ENCODE measurements around the gene YAP1.

Gene YAP1

DNA sequence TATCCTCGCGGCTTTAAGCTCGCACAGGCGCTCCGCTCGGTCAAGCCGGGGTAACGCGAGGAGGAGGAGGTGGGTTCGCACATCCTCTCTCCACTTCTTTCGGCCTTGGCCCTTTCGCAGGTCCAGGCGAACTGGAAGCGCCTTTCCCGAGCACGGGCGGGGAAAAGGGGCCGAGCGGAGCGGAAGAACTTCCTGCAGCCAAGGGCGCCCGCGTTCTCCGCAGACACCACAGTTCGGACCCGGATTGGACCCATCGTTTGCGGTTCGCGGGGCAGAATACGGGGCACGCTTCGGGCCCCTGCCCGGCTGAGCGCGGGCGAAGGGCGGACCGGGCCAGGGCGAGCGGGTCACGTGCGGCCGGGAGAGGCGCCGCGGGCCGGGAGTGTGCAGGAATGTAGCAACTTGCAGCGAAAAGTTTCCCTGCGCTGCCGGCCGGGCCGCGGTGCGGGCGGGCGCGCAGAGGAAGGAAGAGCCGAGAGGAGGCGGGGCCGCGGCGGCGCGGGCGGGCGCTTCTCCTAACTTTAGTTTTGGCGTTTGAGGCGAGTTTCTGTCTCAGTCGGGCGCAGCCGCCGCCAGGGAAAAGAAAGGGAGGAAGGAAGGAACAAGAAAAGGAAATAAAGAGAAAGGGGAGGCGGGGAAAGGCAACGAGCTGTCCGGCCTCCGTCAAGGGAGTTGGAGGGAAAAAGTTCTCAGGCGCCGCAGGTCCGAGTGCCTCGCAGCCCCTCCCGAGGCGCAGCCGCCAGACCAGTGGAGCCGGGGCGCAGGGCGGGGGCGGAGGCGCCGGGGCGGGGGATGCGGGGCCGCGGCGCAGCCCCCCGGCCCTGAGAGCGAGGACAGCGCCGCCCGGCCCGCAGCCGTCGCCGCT is at the start of gene YAP1:
YAP1 (plus strand) TSS at position 552 of the 865 bp plus-strand sequence. CDS start 402 bp downstream, outside the sequence.
- DNase-seq = no peak

DNA sequence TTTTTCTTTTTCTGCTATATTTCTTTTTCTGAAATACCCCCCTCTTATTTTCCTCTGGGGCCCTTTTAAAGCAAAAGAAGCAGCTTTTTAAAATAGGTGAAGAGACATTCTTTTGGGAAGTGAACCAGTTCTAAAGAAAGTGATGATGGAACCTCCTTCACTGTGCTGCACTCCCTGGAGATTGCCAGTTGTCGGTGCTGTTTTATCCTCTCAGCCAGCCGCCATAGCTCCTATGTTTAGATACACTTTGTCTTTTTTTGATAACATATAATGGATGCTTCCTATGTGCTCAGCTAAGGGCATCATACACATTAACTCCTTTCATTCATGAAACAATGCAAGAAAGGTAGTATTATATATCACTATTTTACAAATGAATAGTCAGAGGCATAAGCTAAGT is 49.0 kb upstream of the YAP1 start:
- no peak for DNase-seq

DNA sequence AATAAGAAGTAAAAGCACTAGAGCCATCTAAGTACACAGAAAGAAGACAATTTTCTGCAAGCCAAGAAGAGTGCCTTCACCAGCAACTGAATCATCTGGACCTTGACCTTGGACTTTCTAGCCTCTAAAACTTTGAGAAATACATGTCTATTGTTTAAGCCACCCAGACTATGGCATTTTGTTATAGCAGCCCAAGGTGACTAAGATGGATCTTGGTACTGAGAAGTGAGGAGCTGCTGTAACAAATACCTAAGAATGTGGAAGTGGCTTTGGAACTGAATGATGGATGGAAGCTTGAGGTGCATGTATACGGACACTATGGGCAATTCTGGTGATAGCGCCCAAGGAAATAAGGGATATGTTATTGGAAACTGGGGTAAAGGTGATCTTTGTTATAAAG is 48.1 kb upstream of the YAP1 start:
- DNase-seq = no peak

DNA sequence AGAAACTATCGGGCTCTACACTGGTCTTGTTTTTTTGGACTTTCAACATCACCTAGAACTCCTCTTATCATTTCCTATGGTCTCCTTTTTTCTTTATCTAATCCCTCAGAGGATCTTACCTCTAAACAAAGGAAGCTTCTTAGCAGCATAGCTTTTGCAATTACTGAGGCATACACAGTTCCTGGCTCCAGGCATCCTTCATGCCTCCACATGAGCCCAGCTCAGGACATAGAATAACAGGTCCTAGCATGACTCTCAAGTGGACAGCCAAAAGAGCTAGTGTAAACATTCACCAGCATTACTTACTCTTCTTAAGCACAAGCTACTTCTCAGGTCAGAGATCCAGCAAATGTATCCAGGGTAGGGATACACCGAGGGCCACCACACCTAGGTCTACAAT is 45.9 kb upstream of the YAP1 start:
- DNase-seq = no peak

DNA sequence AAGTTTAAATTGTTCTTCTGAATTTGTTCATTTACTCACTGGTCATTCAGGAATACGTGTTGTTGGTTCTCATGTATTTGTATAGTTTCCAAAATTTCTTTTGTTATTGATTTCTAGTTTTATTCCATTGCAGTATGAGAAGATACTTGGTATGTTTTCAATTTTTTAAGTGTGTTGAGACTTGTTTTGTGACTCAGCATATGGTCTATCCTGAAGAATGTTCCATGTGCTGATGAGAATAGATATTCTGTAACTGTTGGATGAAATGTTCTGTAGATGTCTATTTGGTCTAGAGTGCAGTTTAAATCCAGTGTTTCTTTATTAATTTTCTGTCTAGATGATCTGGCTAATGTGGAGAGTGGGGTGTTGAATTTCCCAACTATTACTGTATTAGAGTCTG is 39.5 kb upstream of the YAP1 start:
- no peak for DNase-seq

DNA sequence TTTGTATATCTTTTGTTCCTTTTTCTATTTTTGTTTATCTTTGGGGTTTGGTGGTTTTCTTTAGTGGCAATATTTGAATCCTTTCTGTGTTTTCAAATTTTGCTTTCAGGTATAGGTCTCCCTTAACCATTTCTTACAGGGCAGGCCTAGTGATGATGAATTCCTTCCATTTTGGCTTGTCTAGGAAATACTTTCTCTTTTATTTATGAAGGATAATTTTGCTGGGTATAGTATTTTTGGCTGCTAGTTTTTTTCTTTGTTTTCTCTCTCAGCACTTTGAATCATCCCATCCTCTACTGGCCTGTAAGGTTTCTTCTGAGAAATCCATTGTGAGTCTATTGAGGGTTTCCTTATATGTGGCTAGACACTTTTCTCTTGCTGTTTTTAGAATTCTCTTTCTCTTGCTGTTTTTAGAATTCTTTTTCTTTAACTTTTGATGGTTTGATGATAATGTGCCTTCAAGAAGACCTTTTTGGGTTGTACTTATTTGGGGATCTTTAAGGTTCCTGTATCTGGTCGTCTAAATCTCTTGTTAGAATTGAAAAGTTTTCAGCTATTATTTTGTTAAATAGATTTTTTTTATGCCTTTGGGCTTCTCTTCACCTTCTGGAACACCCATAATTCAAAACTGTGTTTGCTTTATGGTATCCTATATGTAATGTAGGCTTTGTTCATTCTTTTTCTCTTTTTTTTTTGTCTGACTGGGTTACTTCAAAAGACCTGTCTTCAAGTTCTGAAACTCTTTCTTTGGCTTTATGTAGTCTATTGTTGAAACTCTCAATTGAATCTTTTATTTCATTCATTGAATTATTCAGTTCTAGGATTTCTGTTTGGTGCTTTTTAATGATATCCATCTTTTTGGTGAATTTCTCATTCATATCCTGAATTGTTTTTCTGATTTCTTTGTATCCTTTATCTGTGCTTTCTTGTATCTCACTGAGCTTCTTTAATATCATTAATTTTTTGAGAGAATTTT is 38.5 kb upstream of the YAP1 start:
- no peak for DNase-seq

DNA sequence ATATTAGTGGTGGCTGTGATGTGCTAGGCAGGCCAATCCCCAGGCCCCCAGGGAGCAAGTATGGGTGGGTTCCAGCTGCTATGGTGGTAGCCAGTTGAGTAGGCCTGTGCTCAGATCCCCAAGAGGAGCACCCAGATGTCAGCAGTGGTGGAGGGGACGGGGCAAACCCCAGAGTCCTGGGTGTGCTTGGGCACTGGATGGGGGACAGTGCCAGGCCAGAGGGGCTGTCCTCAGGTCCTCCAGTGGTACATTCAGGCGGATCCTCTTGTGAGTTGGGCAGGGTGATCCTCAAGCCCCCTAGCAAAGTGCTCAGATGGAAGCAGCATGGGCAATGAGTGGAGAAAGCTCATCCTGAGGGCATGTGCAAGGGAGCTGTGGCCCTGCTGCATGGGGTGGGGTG is 37.0 kb upstream of the YAP1 start:
- DNase-seq = no peak

DNA sequence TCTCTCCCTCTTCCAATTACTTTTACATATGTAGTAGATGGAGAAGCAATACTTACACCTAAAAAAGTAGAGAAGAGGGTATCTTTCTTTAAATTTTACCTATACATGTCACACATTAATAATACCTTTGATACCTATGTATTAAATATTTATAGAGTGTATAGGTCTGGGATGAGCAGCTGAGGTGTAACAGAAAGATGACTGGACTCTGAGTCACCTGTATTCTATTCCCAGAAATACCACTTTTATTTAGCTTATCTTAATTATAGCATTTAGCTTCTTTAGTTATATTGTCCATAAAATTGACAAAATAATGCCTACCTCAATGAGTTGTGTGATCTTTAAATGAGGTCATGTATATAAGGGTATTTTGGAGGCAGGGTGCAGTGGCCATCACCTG is 30.6 kb upstream of the YAP1 start:
- DNase-seq = no peak

DNA sequence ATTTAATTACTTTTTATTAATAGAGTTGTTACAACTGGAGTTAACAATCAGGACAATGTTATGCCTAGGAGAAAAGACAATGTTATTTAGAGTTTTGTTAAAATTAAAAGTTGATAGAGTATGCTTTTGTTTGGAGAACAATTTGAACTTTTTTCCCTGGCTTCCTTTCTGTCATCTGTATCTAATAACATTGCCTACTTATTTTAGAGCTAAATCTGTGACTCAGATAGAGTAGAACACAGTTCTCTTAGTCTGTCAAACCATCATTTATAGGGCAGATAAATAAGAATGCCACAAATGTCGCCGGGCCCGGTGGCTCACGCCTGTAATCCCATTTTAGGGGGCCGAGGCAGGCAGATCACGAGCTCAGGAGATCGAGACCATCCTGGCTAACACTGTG is 28.9 kb upstream of the YAP1 start:
- no peak for DNase-seq

DNA sequence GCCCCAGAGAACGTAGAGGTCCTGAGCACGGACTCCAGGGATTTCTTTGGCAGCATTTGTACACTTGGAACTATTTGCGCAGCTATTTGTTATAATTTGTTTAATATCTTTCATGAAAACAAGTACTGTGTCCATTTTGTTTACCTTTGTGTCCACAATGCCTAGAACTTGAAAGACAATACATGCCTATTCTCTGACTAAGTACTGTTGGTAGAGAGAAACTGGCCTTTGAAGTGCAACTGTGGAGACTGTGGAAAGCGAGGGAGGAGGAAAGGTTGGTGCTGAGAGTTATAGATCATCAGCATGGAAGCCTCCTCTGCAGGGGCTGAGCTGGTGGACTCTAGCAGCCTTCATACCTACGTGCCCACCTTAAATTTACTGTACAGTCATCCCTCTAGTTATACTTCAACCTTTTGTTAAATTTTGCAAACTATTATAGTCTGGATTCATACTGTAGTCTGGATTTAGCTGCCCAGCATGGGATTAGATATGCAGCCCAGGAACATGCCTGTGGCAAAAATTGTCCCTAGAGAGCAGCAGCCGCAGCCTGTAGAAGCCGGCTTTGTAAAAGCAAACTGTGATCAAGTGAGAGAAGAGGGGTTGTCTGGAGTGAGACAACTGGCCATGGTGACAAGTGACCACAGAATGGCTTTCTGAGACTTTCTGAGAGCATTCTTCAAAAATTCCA is 24.2 kb upstream of the YAP1 start:
- no peak for DNase-seq

DNA sequence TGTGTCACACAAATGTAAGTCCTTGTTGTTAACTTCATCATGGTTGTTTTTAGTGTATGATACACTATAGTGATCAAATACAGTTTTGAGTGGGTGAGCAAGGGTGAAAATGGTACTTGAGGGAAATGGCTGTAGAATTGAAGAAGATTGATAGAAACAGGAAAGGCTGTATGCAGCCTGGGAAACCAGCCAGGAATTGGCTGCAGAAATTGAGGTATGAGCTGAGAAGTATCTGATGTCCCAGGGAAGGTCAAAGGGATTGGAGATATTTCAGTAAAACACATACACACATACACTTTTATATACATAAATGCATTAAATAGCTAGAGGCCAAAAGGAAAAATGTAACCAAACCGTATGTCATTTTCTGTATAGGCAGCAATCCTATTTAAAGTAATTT is 13.1 kb upstream of the YAP1 start:
- DNase-seq = no peak

DNA sequence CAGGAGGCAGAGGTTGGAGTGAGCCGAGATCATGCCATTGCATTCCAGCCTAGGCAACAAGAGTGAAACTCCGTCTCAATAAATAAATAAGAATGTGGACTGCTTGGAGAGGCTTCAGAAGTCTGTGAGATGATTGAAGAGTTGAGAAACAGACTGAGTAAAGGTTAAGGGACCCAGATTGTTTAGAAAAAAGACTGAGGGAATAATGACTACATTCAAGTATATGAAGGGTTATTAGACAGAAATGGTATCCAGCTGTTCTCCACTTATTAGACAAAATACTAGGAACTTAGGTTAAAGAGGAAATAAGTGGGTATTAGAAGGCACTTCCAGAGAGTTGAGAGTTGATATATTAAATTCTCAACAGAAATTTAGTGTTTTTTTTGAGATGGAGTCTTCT is 10.5 kb upstream of the YAP1 start:
- no peak for DNase-seq

DNA sequence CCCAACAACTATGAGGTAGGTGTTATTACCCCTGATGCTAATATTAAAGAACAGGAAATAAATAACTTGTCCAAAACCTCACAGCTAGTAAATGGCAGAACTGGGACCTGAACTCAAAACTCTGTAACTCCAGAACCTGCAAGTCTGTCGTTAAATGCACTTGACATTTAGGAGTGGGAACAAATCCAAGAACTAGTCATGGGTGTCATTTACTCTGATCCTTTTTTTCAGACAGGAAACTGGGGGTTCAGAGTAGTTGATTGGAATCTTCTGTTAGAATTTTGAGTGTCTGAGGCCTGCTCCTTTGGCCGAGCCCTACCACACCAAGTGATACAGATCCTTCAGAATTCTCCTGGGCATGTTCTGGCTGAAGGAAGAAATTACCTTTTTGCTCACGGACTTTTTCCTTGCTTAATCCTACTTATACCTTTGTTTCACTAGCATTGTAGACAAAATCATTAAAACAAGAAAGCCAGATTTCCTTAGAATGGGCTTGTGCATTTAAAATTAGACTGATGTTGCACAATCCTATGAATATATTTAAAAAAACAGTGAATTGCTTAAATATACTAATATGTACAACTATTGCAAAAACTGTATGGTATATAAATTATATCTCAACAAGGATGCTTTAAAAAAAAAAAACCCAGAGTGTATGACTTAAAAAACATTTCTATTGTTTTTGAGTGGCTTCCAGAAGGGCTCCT is 1.4 kb upstream of the YAP1 start:
- no peak for DNase-seq

DNA sequence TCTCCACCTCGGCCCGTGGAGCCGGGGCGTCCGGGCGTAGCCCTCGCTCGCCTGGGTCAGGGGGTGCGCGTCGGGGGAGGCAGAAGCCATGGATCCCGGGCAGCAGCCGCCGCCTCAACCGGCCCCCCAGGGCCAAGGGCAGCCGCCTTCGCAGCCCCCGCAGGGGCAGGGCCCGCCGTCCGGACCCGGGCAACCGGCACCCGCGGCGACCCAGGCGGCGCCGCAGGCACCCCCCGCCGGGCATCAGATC is 439 bp downstream of the YAP1 start:
- no peak for DNase-seq

DNA sequence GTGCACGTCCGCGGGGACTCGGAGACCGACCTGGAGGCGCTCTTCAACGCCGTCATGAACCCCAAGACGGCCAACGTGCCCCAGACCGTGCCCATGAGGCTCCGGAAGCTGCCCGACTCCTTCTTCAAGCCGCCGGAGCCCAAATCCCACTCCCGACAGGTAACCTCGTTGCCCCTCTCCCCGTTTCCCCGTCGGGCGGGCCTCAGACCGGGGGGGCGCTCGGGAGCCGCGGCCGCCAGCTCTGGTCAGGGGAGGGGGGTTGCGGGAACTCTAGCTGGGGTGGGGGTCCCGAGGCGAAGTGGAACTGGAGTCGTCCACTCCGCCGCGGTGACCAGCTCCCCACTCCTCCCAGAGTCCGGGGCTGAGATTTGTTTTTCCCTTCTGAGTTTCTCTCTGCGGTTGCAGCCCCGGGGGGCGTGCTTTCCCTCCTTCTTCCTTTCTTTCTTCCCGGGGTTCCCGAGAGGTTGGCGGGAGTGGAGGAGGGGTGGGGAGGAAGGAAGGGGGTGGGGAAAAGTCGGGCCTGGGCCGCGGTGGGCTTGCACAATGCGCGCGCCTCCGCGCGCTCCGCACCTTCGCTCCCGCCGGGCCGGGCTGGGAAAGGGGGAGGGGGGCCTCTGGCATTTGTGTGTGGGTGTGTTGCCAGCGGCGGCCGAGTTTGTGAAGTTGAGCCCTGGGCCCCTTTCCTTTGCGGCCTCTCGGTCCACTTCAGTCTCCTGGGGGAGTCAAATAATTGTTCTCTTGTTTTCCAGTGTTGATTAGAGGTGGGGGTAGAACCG is 952 bp downstream of the YAP1 start:
- DNase-seq = no peak

DNA sequence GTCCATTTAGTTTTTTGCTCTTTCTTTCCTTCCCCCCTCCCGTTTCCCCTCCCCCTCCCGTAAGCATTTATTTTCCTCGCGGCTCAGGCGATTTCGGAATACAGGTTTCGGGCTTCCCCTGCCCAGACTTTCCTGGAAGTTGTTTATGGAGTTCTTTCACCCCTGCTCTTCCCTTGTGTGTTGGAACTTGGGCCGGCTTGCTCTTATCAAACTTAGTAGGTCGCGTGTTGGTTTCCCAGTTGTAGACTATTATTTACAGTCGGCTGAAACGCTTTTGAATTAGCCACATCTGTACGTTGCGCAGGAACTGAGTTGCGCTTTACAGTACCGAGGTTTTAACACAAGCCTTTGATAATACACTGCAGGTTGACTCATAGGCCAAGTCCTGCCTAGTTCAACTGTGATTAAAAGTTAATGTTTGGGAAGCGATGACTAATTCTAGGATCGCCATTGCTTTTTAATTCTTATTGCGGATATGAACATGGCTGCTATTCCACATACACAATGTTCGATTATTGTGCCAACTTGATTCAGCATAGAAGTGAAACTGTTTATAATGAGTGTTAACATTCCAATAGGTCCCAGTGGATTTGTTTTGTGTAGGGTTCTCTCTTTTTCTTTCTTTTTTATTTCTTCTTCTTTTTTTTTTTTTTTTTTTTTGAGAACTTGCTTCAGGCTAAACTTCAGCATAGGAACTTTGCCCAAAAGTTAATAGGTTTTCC is 1.7 kb downstream of the YAP1 start:
- no peak for DNase-seq

DNA sequence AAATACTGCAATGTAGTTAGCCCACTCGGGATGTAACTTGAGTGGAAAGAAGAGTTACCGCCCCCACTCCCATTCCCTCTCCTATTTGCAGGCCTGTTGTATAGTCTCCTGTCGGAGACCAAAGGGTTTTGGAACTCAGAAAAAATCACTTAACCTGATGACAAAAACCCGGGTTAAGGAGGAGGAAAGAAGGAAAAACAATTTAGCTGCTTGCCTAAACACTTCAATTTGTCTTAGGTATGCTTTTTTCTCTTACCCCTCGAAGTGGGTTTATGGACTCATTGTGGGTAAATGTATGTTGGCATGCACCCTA is 2.2 kb downstream of the YAP1 start:
- no peak for DNase-seq

DNA sequence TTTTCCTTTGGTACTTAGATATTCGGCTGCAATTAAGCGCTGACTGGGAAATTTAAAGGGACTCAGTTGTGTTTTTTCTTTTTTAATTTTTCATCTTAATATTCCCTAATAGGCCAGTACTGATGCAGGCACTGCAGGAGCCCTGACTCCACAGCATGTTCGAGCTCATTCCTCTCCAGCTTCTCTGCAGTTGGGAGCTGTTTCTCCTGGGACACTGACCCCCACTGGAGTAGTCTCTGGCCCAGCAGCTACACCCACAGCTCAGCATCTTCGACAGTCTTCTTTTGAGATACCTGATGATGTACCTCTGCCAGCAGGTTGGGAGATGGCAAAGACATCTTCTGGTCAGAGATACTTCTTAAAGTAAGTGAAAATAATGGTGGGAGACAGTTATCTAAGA is 3.8 kb downstream of the YAP1 start:
- DNase-seq = no peak

DNA sequence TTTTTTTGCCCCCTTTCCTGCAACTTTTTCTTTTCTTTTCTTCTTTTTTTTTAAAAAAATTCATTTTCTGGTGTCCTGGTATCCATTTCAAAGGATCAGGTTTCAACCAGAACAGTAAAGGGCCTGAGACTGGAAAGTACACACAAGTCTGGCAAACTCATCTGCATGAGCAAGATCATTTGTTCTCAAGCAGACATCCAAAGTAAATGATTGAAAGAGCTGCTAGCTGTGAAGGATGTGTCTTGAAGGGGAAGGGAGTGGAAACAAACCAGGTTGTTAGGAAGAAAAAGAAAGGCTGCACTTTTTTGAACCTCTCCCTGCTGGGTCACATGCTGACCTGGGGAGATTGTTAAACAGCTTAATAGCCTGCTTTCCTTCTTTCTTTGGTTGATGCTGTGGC is 5.3 kb downstream of the YAP1 start:
- no peak for DNase-seq

DNA sequence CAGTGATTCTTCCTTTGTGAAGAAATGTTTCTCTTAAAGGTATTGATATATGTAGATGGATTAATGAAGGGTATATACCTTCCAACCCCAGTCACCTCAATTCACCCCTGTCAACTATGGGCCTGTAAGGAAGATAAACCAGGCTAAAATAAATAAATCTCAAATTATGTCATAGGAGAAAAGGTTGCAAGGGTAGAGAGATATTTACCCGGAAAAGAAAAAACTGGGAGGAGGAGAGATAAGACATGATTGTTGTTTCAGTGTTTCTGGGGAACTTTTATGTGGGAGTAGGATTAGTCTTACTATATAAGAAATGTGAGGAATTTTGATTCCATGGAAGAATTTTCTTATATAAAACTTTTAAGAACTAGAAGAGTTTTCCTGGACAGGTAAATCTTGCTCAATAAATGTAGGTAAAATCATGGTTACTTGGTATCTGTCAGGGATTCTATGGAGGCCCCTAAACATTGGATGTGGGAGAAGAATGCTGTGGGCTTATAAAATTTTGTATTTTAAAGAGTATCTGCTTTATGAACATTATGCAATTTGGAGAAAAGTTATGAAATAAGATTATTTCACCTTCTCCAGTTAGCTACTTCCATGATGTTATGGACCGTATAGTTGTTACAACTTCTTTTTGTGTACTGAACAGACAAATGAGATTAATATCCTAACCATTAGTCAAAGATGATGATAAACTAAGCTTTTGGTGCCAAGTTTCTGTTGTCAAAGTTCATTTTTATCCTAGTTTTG is 6.4 kb downstream of the YAP1 start:
- DNase-seq = no peak
